HepG2 (cell line): ENCODE results near the gene LST1. TPM values are rescaled to one million over a fixed set of nuclear protein-coding genes. Genes with fewer than 3 reads are reported as not detected.

Experiments
- ATAC-seq: fragments of 200-7000 bp; cut with Tn5 transposase; 3 replicates; pipeline ENCODE4 v1.9.1; 2020; ENCODE audit warnings: mild to moderate bottlenecking, moderate library complexity
- BruUV-seq: library from RNA; stranded (reverse); fragments of 400-500 nt; replicated peaks from 2 replicates; lab custom pipeline; 2021; lab: Mats Ljungman, UMichigan
- CTCF ChIA-PET: fragments of 300-600 bp; formaldehyde crosslinking; extraction: SDS; loops from one replicate; lab custom pipeline; 2021; ENCODE audit warnings: low total read pairs, inconsistent platforms, low intra/inter-chr PET ratio; lab: Yijun Ruan, JAX
- POLR2A ChIA-PET: fragments of 350-600 bp; sonication (Branson Sonifier 250); formaldehyde crosslinking; loops from one replicate; lab custom pipeline; 2020; ENCODE audit warnings: antibody characterized with exemption, inconsistent platforms; lab: Yijun Ruan, JAX
- DNase-seq: peaks from one replicate; pipeline ENCODE4 v3.0.0-alpha.2; 2015; ENCODE audit warnings: low spot score
- FAIRE-seq: peaks from 3 replicates; lab custom pipeline; 2011; peaks lifted over from hg19 to GRCh38; lab: Jason Lieb, UNC
- H2AFZ ChIP-seq: one replicate; pipeline ENCODE4 v1.6.1; 2011; ENCODE audit warnings: low read length, inconsistent platforms
- H3K27ac ChIP-seq: fragments of 300-600 bp; 3 replicates; pipeline ENCODE4 v1.8.0; 2011; ENCODE audit warnings: mixed run types, mild to moderate bottlenecking, mixed read lengths, low read length, inconsistent platforms; ENCODE audit not compliant: insufficient read depth; ENCODE audit errors: extremely low read length
- H3K27me3 ChIP-seq, 2 experiments: fragments of 200-600 bp in 1 of 2; 2 replicates in 1 of 2; 3 replicates in 1 of 2; pipeline versions ENCODE4 v1.6.0 to v1.8.0; 2011; ENCODE audit warnings: low read length in 2 of 2, mild to moderate bottlenecking in 2 of 2, moderate library complexity in 2 of 2, inconsistent platforms in 1 of 2; ENCODE audit not compliant: insufficient read depth in 2 of 2, control insufficient read depth in 1 of 2
- H3K36me3 ChIP-seq, 2 experiments: fragments of 200-600 bp in 1 of 2; replicated peaks in 1 of 2; 2 replicates in 1 of 2; 3 replicates in 1 of 2; pipeline versions ENCODE4 v1.5.1 to v1.8.0; 2011; ENCODE audit warnings: low read length in 2 of 2, inconsistent platforms in 1 of 2; ENCODE audit not compliant: insufficient read depth in 2 of 2, control insufficient read depth in 1 of 2
- H3K4me1 ChIP-seq: 2 replicates; pipeline ENCODE4 v1.5.1; 2012; ENCODE audit warnings: low read length, inconsistent platforms; ENCODE audit not compliant: insufficient read depth
- H3K4me2 ChIP-seq: 2 replicates; pipeline ENCODE4 v1.6.0; 2011; ENCODE audit warnings: low read depth, low read length, inconsistent platforms
- H3K4me3 ChIP-seq, 3 experiments: fragments of 200-600 bp in 1 of 3; sonication (generic), shearing (Covaris generic) in 1 of 3; replicated peaks in 1 of 3; 2 replicates each; pipeline ENCODE4 v1.5.1; 2011 to 2016; ENCODE audit warnings: low read length in 3 of 3, inconsistent platforms in 2 of 3, low read depth in 2 of 3, mild to moderate bottlenecking in 2 of 3, control low read depth in 1 of 3, mixed read lengths in 1 of 3; ENCODE audit not compliant: insufficient read depth in 1 of 3
- H3K79me2 ChIP-seq: one replicate; pipeline ENCODE4 v1.6.1; 2011; ENCODE audit warnings: low read length, inconsistent platforms; ENCODE audit not compliant: insufficient read depth
- H3K9ac ChIP-seq: 2 replicates; pipeline ENCODE4 v1.6.0; 2011; ENCODE audit warnings: mild to moderate bottlenecking, low read depth, low read length, inconsistent platforms; ENCODE audit not compliant: insufficient read depth
- H3K9me3 ChIP-seq: 2 replicates; pipeline ENCODE4 v1.5.1; 2012; ENCODE audit warnings: mild to moderate bottlenecking, low read length
- H4K20me1 ChIP-seq: 2 replicates; pipeline ENCODE4 v1.6.0; 2011; ENCODE audit warnings: inconsistent platforms, mild to moderate bottlenecking, low read length, moderate library complexity; ENCODE audit not compliant: insufficient read depth
- GPN1 ChIP-seq: sonication (generic); formaldehyde crosslinking; IDR thresholded peaks from 2 replicates; pipeline ENCODE4 v1.5.1; 2020; ENCODE audit warnings: missing genetic modification reagents, borderline replicate concordance
- GZF1 ChIP-seq: sonication (generic); formaldehyde crosslinking; IDR thresholded peaks from 2 replicates; pipeline ENCODE4 v1.5.1; 2020; ENCODE audit warnings: mild to moderate bottlenecking, missing genetic modification reagents
- HHEX ChIP-seq: IDR thresholded peaks from 2 replicates; pipeline ENCODE4 v1.6.1; 2016; ENCODE audit warnings: control low read depth
- HNRNPLL ChIP-seq: fragments of 200-400 bp; formaldehyde crosslinking; IDR thresholded peaks from 2 replicates; pipeline ENCODE4 v1.6.1; 2017; ENCODE audit warnings: mild to moderate bottlenecking, low read depth, low read length; ENCODE audit not compliant: poor library complexity, severe bottlenecking
- ISX ChIP-seq: sonication (generic); formaldehyde crosslinking; conservative IDR thresholded peaks from 2 replicates; pipeline ENCODE4 v1.5.0; 2020; ENCODE audit warnings: missing genetic modification reagents
- MLLT10 ChIP-seq: sonication (generic); formaldehyde crosslinking; IDR thresholded peaks from 2 replicates; pipeline ENCODE4 v1.4.0; 2020; ENCODE audit warnings: missing genetic modification reagents
- NFATC3 ChIP-seq: sonication (generic); formaldehyde crosslinking; IDR thresholded peaks from 2 replicates; pipeline ENCODE4 v1.5.1; 2020; ENCODE audit warnings: mild to moderate bottlenecking, missing genetic modification reagents
- RNF2 ChIP-seq: fragments of 450-650 bp; conservative IDR thresholded peaks from 2 replicates; pipeline ENCODE4 v1.6.1; 2016; ENCODE audit warnings: low read depth
- ZBTB7B ChIP-seq: sonication (generic); formaldehyde crosslinking; IDR thresholded peaks from 2 replicates; pipeline ENCODE4 v1.4.0; 2020; ENCODE audit warnings: missing genetic modification reagents
- ZFP36L2 ChIP-seq: sonication (generic); formaldehyde crosslinking; IDR thresholded peaks from 2 replicates; pipeline ENCODE4 v1.4.0; 2020; ENCODE audit warnings: missing genetic modification reagents
- ZNF354B ChIP-seq: sonication (generic); formaldehyde crosslinking; IDR thresholded peaks from 2 replicates; pipeline ENCODE4 v1.8.0; 2022; ENCODE audit warnings: mild to moderate bottlenecking, missing genetic modification reagents
- ZNF790 ChIP-seq: sonication (generic); formaldehyde crosslinking; IDR thresholded peaks from 2 replicates; pipeline ENCODE4 v1.8.0; 2022; ENCODE audit warnings: missing genetic modification reagents, mild to moderate bottlenecking, borderline replicate concordance
- in situ Hi-C: cut with HindIII; loops from 2 replicates; pipeline ENCODE4 v1.10.0; 2017; ENCODE audit warnings: low pct_unique_long_range_greater_than_20kb; ENCODE audit not compliant: extremely low pct_ligation_motif_present
- intact Hi-C: fragments of 100-400 bp; cut with micrococcal nuclease; formaldehyde crosslinking; loops from one replicate; pipeline ENCODE4 v1.10.0; 2022; ENCODE audit not compliant: unreplicated experiment
- polyA plus RNA-seq, 8 experiments: library from polyadenylated mRNA; depleted of rRNA in 3 of 8; stranded (reverse) in 7 of 8; unstranded in 1 of 8; fragments of >200 nt; fragmentation: Illumina TruSeq in 4 of 8; extraction: Trizol in 4 of 8; gene quantifications; 2 replicates each; pipeline versions ENCODE4 v1.2.1 to v1.2.3, GENCODE V29; 2011 to 2016; ENCODE audit warnings: low read depth in 4 of 8, missing spikeins in 1 of 8, mixed read lengths in 1 of 8; ENCODE audit not compliant: insufficient read depth in 1 of 8
- total RNA-seq, 5 experiments: library from RNA; depleted of rRNA; stranded (reverse); fragments of >200 nt; fragmentation: Illumina TruSeq; extraction: Trizol; gene quantifications; 2 replicates each; pipeline ENCODE4 v1.2.3, GENCODE V29; 2016; ENCODE audit warnings: low read depth in 1 of 5
- TF ChIP-seq, protein P1 (sequence below): sonication (generic); formaldehyde crosslinking; IDR thresholded peaks from 2 replicates; pipeline ENCODE4 v1.5.0; 2020; ENCODE audit warnings: mild to moderate bottlenecking, low read depth, missing genetic modification reagents, borderline replicate concordance
- TF ChIP-seq, protein P2 (sequence below): IDR thresholded peaks from 2 replicates; pipeline ENCODE4 v1.6.1; 2016; ENCODE audit warnings: missing biosample characterization, missing genetic modification reagents, low read depth
- TF ChIP-seq, protein P3 (sequence below): sonication (generic); formaldehyde crosslinking; IDR thresholded peaks from 2 replicates; pipeline ENCODE4 v1.4.0; 2020; ENCODE audit warnings: missing genetic modification reagents
- TF ChIP-seq, protein P4 (sequence below): sonication (generic); formaldehyde crosslinking; IDR thresholded peaks from 2 replicates; pipeline ENCODE4 v1.4.0; 2020; ENCODE audit warnings: missing genetic modification reagents

The LST1 gene
- total and polyA plus RNA-seq, 2 of the 13 experiments (the other 11 are each of a cell fraction or from before 2014, with no cell fraction given), result not detected

DNA sequence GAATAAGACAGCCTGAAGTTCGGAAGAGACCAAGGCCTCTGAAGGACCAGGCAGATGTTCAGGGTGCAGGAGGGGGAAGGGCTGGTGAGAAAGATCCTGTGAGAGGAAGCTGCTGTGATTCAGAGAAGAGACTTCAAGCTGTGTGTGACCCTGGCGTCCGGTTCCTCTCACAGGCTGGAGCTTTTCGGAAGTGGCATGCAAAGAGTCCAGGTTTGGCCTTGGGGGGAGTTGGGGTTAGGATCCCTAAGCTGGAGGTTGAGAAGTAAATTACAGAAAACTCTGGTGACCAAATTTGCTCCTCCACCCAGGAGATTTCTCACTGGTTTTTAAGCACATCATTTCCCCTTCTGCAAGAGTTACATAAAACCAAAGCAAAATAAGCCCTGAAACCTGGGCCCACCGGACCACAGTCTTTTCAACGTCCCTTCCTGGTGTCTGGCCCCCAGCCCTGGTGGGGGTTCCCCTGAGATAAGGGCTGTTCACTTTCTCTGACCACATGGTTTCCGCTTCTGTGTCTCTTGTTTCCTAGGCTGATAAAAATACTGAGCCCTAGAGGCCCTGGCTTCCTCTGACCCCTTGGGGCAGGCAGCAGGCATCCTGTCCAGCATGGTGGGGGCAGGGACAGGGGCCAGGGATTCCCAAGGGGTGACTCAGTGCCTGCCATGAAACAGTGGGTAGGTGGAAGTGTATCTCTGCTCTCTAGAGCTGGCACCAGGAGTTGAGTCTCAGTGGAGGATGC, 25.9 kb upstream of the LST1 start (continued):
- TF ChIP-seq GZF1 (no peak), MLLT10 (CRISPR knock-in tag) (no peak)
- TF ChIP-seq, all 625 proteins: peak for 13

DNA sequence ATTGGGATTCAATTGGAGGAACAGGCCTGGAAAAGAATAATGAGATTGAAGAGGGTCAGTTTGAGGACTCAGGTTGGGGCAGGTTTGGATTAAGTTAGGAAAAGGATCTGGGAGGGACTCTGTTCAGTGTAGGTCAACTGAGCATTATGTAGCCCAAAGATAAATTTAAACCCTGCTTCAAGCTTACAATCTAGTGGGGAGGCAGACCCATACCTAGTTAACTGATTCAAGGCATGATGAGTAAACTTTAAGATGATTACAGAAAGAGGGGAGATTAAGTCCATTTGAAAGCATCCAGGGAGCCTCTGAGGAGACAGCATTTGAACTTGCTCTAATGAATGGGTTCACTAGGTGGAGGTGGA, 25.4 kb upstream of the LST1 start:
- intact Hi-C loops, result loop anchor here (1.0 kb wide), 1 partner anchor 22 kb away; the partner anchor contains the start of gene LTB
- no TSS peak for BruUV-seq
- Histone ChIP-seq H3K9me3 (no peaks in the 10 kb centered on the region), H3K9ac (no peak overlapping the region), H3K27me3 (no peaks in the 10 kb centered on the region), H3K4me1 (no peaks in the 10 kb centered on the region), H4K20me1 (no peaks in the 10 kb centered on the region), H3K36me3 (peaks cover 21 to 38% of the 10 kb centered on the region in 2 experiments; a peak in 4 of 5 replicates), H3K79me2 (no peaks in the 10 kb centered on the region), H3K4me3 (no peak overlapping the region), H3K27ac (no peak overlapping the region), H2AFZ (no peak overlapping the region), H3K4me2 (no peak overlapping the region)
- CTCF ChIA-PET, result no interaction called here
- no peak for ATAC-seq
- in situ Hi-C loops, result no loop called here
- FAIRE-seq, result no peak
- POLR2A ChIA-PET, result no interaction called here
- DNase-seq, result no peak
- TF ChIP-seq HNRNPLL (no peak), RNF2 (no peak), ZFP36L2 (CRISPR knock-in tag) (no peak), ZNF354B (no peak), ZNF790 (CRISPR knock-in tag) (no peak), ISX (CRISPR knock-in tag) (no peak), HHEX (CRISPR knock-in tag) (no peak), ZBTB7B (CRISPR knock-in tag) (no peak), GPN1 (CRISPR knock-in tag) (no peak), NFATC3 (CRISPR knock-in tag) (no peak)
- TF ChIP-seq, protein P1, sequence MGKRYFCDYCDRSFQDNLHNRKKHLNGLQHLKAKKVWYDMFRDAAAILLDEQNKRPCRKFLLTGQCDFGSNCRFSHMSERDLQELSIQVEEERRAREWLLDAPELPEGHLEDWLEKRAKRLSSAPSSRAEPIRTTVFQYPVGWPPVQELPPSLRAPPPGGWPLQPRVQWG (CRISPR knock-in tag), result no peak
- TF ChIP-seq, protein P2, sequence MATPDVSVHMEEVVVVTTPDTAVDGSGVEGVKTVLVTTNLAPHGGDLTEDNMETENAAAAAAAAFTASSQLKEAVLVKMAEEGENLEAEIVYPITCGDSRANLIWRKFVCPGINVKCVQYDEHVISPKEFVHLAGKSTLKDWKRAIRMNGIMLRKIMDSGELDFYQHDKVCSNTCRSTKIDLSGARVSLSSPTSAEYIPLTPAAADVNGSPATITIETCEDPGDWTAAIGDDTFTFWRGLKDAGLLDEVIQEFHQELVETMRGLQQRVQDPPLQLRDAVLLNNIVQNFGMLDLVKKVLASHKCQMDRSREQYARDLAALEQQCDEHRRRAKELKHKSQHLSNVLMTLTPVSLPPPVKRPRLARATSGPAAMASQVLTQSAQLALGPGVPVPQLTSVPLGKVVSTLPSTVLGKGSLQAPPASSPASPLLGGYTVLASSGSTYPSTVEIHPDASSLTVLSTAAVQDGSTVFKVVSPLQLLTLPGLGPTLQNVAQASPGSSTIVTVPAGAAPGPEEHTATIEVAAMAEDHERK (CRISPR knock-in tag), result no peak
- TF ChIP-seq, protein P3, sequence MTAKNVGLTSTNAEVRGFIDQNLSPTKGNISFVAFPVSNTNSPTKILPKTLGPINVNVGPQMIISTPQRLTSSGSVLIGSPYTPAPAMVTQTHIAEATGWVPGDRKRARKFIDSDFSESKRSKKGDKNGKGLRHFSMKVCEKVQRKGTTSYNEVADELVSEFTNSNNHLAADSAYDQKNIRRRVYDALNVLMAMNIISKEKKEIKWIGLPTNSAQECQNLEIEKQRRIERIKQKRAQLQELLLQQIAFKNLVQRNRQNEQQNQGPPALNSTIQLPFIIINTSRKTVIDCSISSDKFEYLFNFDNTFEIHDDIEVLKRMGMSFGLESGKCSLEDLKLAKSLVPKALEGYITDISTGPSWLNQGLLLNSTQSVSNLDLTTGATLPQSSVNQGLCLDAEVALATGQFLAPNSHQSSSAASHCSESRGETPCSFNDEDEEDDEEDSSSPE (CRISPR knock-in tag), result no peak
- TF ChIP-seq, protein P4, sequence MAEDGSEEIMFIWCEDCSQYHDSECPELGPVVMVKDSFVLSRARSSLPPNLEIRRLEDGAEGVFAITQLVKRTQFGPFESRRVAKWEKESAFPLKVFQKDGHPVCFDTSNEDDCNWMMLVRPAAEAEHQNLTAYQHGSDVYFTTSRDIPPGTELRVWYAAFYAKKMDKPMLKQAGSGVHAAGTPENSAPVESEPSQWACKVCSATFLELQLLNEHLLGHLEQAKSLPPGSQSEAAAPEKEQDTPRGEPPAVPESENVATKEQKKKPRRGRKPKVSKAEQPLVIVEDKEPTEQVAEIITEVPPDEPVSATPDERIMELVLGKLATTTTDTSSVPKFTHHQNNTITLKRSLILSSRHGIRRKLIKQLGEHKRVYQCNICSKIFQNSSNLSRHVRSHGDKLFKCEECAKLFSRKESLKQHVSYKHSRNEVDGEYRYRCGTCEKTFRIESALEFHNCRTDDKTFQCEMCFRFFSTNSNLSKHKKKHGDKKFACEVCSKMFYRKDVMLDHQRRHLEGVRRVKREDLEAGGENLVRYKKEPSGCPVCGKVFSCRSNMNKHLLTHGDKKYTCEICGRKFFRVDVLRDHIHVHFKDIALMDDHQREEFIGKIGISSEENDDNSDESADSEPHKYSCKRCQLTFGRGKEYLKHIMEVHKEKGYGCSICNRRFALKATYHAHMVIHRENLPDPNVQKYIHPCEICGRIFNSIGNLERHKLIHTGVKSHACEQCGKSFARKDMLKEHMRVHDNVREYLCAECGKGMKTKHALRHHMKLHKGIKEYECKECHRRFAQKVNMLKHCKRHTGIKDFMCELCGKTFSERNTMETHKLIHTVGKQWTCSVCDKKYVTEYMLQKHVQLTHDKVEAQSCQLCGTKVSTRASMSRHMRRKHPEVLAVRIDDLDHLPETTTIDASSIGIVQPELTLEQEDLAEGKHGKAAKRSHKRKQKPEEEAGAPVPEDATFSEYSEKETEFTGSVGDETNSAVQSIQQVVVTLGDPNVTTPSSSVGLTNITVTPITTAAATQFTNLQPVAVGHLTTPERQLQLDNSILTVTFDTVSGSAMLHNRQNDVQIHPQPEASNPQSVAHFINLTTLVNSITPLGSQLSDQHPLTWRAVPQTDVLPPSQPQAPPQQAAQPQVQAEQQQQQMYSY (CRISPR knock-in tag), result no peak
